PC-3 (cell line): ENCODE data around the gene AVP. TPM values are rescaled to one million over a fixed set of nuclear protein-coding genes. Genes with fewer than 3 reads are reported as not detected.

Experiments
- ATAC-seq: fragments of 200-7000 bp; cut with Tn5 transposase; 2 replicates; pipeline ENCODE4 v1.9.1; 2020; ENCODE audit warnings: mild to moderate bottlenecking, moderate library complexity
- BruUV-seq: library from RNA; stranded (reverse); fragments of 400-500 nt; replicated peaks from 2 replicates; lab custom pipeline; 2021; lab: Mats Ljungman, UMichigan
- CTCF ChIA-PET: fragments of 300-600 bp; sonication (Branson Sonifier 250); formaldehyde crosslinking; loops from one replicate; lab custom pipeline; 2022; ENCODE audit warnings: antibody characterized with exemption; lab: Charles Lee
- POLR2A ChIA-PET: fragments of 300-600 bp; sonication (Branson Sonifier 250); formaldehyde crosslinking; loops from one replicate; lab custom pipeline; 2022; ENCODE audit warnings: antibody characterized with exemption; ENCODE audit not compliant: unreplicated experiment; lab: Charles Lee
- DNase-seq: peaks from one replicate; pipeline ENCODE4 v3.0.0-alpha.2; 2015
- H2AFZ ChIP-seq: fragments of 300-600 bp; sonication (generic); 2 replicates; pipeline ENCODE4 v1.6.0; 2016; ENCODE audit warnings: antibody characterized with exemption, low read length
- H3F3A ChIP-seq: fragments of 300-600 bp; sonication (generic); one replicate; pipeline ENCODE4 v1.6.0; 2017; ENCODE audit warnings: antibody characterized with exemption, low read length, control low read depth, mild to moderate bottlenecking; ENCODE audit not compliant: unreplicated experiment
- H3K27ac ChIP-seq: fragments of 300-600 bp; sonication (generic); 2 replicates; pipeline ENCODE4 v1.5.1; 2016; ENCODE audit warnings: mild to moderate bottlenecking, low read length
- H3K27me3 ChIP-seq: fragments of 300-600 bp; sonication (generic); 2 replicates; pipeline ENCODE4 v1.6.1; 2016; ENCODE audit warnings: low read length, mixed read lengths
- H3K36me3 ChIP-seq: fragments of 300-600 bp; sonication (generic); 2 replicates; pipeline ENCODE4 v1.6.1; 2016; ENCODE audit warnings: low read depth, mixed run types, low read length, mixed read lengths
- H3K4me1 ChIP-seq: fragments of 300-600 bp; sonication (generic); 2 replicates; pipeline ENCODE4 v1.5.1; 2016; ENCODE audit warnings: low read length; ENCODE audit not compliant: insufficient read depth
- H3K4me2 ChIP-seq: fragments of 300-600 bp; sonication (generic); 2 replicates; pipeline ENCODE4 v1.6.0; 2016; ENCODE audit warnings: low read length
- H3K4me3 ChIP-seq: fragments of 300-600 bp; sonication (generic); 2 replicates; pipeline ENCODE4 v1.5.1; 2016; ENCODE audit warnings: mild to moderate bottlenecking, low read length, mixed read lengths
- H3K79me2 ChIP-seq: fragments of 300-600 bp; sonication (generic); 2 replicates; pipeline ENCODE4 v1.6.1; 2017; ENCODE audit warnings: low read length, mixed read lengths
- H3K9ac ChIP-seq: fragments of 300-600 bp; sonication (generic); 2 replicates; pipeline ENCODE4 v1.6.0; 2016; ENCODE audit warnings: mild to moderate bottlenecking, low read length
- H3K9me2 ChIP-seq: fragments of 300-600 bp; sonication (generic); replicated peaks from 2 replicates; pipeline ENCODE4 v1.6.1; 2016; ENCODE audit warnings: mixed run types, low read length, mixed read lengths
- H3K9me3 ChIP-seq: fragments of 300-600 bp; sonication (generic); 2 replicates; pipeline ENCODE4 v1.6.1; 2016; ENCODE audit warnings: low read length, mixed read lengths
- H4K20me1 ChIP-seq: fragments of 300-600 bp; sonication (generic); 2 replicates; pipeline ENCODE4 v1.6.1; 2016; ENCODE audit warnings: low read length, mixed read lengths
- CTCF ChIP-seq: fragments of 300-600 bp; sonication (generic); conservative IDR thresholded peaks from 2 replicates; pipeline ENCODE4 v1.5.1; 2017; ENCODE audit warnings: antibody characterized with exemption, low read depth, mild to moderate bottlenecking, low read length
- EZH2 ChIP-seq: fragments of 300-600 bp; sonication (generic); IDR thresholded peaks from one replicate; pipeline ENCODE4 v1.6.1; 2017; ENCODE audit warnings: antibody characterized with exemption, mild to moderate bottlenecking, low read length; ENCODE audit not compliant: unreplicated experiment
- EZH2phosphoT487 ChIP-seq: fragments of 300-600 bp; sonication (generic); IDR thresholded peaks from 2 replicates; pipeline ENCODE4 v1.6.1; 2018; ENCODE audit warnings: mild to moderate bottlenecking, antibody characterized with exemption, low read length, borderline replicate concordance
- intact Hi-C: fragments of 100-400 bp; cut with micrococcal nuclease; formaldehyde crosslinking; loops from 2 replicates; pipeline ENCODE4 v1.9.0; 2023
- total RNA-seq: library from RNA; depleted of rRNA; stranded (reverse); fragments of >200 nt; gene quantifications from 2 replicates; pipeline ENCODE4 v1.2.3, GENCODE V29; 2014

The AVP gene
- total RNA-seq, 1 experiment from 2014 or later = not detected

GRCh38 chr20:3133155-3133554 lies 48.6 kb upstream of the AVP start:
- ATAC-seq (no peak), DNase-seq (no peak)
- Histone ChIP-seq H2AFZ (no peak overlapping the region), H3K36me3 (no peaks in the 10 kb centered on the region), H3K4me3 (no peak overlapping the region), H3K9me3 (no peaks in the 10 kb centered on the region), H3K27me3 (no peaks in the 10 kb centered on the region), H3K27ac (no peak overlapping the region), H3K9ac (no peak overlapping the region), H3K9me2 (no peaks in the 10 kb centered on the region), H3K4me2 (no peak overlapping the region), H4K20me1 (no peaks in the 10 kb centered on the region), H3K79me2 (peaks cover 6% of the 10 kb centered on the region; the same call in 1 of the 2 replicates), H3K4me1 (no peaks in the 10 kb centered on the region), H3F3A (no peaks in the 10 kb centered on the region)
- intact Hi-C loops = no loop called here
- ChIA-PET CTCF (interaction anchor here (0.5 kb wide), 1 partner anchor 200 kb away, joined by 3 read pairs; no protein-coding TSS in a partner anchor), POLR2A (no interaction called here)
- BruUV-seq = no TSS peak
- no peak for TF ChIP-seq EZH2
- TF ChIP-seq CTCF = no peak
- TF ChIP-seq EZH2phosphoT487 = no peak

GRCh38 chr20:3130051-3130600 lies 45.6 kb upstream of the AVP start:
- Histone ChIP-seq H3K9ac (no peak overlapping the region), H3K9me2 (no peaks in the 10 kb centered on the region), H3K4me1 (no peaks in the 10 kb centered on the region), H3K27me3 (no peaks in the 10 kb centered on the region), H3K4me3 (no peak overlapping the region), H3K27ac (no peak overlapping the region), H3F3A (no peaks in the 10 kb centered on the region), H2AFZ (no peak overlapping the region), H4K20me1 (no peaks in the 10 kb centered on the region), H3K9me3 (no peaks in the 10 kb centered on the region), H3K79me2 (peaks cover 4% of the 10 kb centered on the region; the same call in 1 of the 2 replicates), H3K36me3 (no peaks in the 10 kb centered on the region), H3K4me2 (no peak overlapping the region)
- no peak for DNase-seq
- ATAC-seq = no peak
- intact Hi-C loops = no loop called here
- ChIA-PET CTCF (no interaction called here), POLR2A (interaction anchor here (0.6 kb wide), 1 partner anchor 20 kb away, joined by 3 read pairs; no protein-coding TSS in a partner anchor)
- no TSS peak for BruUV-seq
- TF ChIP-seq EZH2 (no peak), EZH2phosphoT487 (no peak), CTCF (no peak)

GRCh38 chr20:3129094-3129493 lies 44.6 kb upstream of the AVP start:
- intact Hi-C loops = no loop called here
- ChIA-PET POLR2A (no interaction called here), CTCF (no interaction called here)
- no peak overlapping the region for H3K9ac ChIP-seq
- H3K9me2 ChIP-seq = no peaks in the 10 kb centered on the region
- ATAC-seq (no peak), DNase-seq (no peak)
- H3K4me3 ChIP-seq = no peak overlapping the region
- no peak overlapping the region for H2AFZ ChIP-seq
- H3K9me3 ChIP-seq = no peaks in the 10 kb centered on the region
- H3F3A ChIP-seq = no peaks in the 10 kb centered on the region
- no peaks in the 10 kb centered on the region for H3K79me2 ChIP-seq
- no peaks in the 10 kb centered on the region for H3K27me3 ChIP-seq
- BruUV-seq = no TSS peak
- no peaks in the 10 kb centered on the region for H4K20me1 ChIP-seq
- H3K4me2 ChIP-seq = no peak overlapping the region
- H3K27ac ChIP-seq = no peak overlapping the region
- H3K36me3 ChIP-seq = no peaks in the 10 kb centered on the region
- no peak for TF ChIP-seq EZH2phosphoT487
- no peak for TF ChIP-seq CTCF
- TF ChIP-seq EZH2 = no peak
- no peaks in the 10 kb centered on the region for H3K4me1 ChIP-seq
